CD4-positive, alpha-beta T cell treated with Interleukin-15 for 1 hour (primary cell): ENCODE measurements around the gene CREM.

Source experiments
- DNase-seq: peaks from one replicate; pipeline ENCODE4 v3.0.0-alpha.2; 2020

The CREM gene

DNA sequence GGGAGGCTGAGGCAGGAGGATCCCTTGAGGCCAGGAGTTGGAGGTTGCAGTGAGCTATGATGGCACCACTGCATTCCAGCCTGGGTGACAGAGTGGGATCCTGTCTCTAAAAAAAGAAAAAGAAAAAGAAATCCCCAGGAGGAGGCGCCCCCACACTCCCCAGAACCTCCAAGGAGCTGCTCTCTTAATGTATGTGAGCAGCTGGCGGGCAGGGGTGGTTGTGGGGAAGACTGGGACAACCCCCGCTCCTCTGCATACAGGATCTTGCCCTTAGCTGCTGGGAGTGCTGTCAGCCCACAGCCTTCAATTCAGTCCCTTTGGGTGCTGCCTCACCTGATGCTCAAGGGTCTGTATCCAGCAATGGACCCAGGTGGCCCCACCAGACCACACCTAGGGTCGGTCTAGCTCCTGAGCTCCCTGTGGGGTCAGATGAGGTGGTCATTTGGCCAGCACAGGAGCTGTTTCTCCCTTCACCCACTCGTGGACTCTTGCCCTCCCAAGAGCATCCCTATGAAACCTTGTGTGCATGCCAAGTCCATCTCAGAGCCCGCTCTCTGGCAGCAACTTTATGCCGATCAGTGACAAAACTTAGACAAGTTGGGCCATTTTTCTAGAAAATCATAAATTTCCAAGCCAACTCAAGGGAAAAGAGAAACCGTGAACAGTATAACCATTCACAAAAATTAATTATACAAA is 97.5 kb downstream of the CREM start:
- DNase-seq: no peak

- no peak for DNase-seq
Measured at GRCh38 chr10:35225204-35225603, 98.6 kb downstream of the CREM start.

DNA sequence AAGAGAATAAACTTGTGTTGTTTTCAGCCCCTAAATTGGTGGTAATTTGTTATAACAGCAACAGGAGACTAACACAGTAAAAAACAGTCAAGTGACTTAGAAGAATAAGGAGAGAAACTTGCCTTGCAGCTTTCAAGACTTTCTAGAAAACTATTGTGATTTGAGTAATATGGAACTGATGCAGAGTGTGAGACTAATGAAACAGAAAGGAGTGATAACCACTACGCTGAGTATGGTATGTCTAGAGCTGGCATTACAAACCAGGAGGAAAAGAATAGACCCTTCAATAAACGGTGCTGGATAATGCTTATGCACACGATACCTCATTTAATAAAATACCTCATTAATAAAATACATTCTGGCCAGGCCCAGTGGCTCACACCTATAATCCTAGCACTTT is 99.9 kb downstream of the CREM start:
- DNase-seq: no peak

GRCh38 chr10:35228058-35228457 is 101.4 kb downstream of the CREM start:
- no peak for DNase-seq

GRCh38 chr10:35231646-35232045 is 105.0 kb downstream of the CREM start:
- no peak for DNase-seq

GRCh38 chr10:35232527-35232926 is 105.9 kb downstream of the CREM start:
- no peak for DNase-seq

DNA sequence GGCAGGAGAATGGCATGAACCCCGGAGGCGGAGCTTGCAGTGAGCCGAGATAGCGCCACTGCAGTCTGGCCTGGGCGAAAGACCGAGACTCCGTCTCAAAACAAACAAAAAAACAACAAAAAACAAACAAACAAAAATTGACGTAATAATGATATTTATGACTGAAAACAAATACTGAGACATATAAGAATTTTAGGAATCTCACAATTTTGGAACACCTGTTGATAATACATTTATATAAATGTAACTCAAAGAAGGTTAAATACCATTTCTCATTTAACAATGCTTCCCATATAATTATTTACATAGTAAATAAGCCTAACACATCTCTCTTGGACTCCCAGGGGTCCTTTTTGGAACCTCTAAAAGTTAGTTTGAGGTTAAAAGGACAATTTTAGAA is 107.4 kb downstream of the CREM start:
- no peak for DNase-seq

- DNase-seq: no peak
Measured at GRCh38 chr10:35236739-35237138, 110.1 kb downstream of the CREM start.

DNA sequence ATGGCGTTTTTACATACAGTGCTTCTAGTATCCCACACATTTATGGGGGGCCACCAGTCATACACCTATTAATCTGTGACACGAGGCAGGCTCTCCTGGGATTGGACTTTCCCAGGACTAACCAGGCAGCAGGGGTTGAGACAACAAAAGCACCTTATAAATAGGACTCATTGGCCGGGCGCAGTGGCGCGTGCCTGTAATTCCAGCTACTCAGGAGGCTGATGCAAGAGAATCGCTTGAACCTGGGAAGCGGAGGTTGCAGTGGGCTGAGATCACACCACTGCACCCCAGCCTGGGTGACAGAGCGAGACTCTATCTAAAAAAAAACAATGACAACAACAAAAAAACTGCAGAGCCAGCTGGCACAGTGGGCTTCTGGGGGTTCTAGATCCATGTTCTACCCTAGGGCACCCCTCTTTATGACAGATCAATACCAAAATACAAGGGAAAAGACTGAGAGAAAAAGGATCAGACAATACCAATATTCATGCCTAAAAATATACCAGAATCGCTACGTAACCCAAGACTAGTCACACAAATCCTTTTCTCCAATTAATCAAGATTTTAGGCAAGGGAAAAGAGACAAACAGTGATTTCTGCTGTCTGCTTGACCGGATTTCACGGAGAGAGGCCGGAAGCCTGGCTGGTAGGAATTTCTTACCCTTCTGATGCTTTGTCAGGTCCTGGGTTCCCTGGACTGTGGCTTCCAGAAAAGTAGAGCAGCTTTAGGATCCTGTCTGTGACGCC is 111.3 kb downstream of the CREM start:
- no peak for DNase-seq

- no peak for DNase-seq
Measured at GRCh38 chr10:35244549-35244948, 117.9 kb downstream of the CREM start.

GRCh38 chr10:35246770-35247343 is 120.2 kb downstream of the CREM start:
- DNase-seq: no peak

GRCh38 chr10:35251373-35252100 is 124.9 kb downstream of the CREM start:
- DNase-seq: no peak

DNA sequence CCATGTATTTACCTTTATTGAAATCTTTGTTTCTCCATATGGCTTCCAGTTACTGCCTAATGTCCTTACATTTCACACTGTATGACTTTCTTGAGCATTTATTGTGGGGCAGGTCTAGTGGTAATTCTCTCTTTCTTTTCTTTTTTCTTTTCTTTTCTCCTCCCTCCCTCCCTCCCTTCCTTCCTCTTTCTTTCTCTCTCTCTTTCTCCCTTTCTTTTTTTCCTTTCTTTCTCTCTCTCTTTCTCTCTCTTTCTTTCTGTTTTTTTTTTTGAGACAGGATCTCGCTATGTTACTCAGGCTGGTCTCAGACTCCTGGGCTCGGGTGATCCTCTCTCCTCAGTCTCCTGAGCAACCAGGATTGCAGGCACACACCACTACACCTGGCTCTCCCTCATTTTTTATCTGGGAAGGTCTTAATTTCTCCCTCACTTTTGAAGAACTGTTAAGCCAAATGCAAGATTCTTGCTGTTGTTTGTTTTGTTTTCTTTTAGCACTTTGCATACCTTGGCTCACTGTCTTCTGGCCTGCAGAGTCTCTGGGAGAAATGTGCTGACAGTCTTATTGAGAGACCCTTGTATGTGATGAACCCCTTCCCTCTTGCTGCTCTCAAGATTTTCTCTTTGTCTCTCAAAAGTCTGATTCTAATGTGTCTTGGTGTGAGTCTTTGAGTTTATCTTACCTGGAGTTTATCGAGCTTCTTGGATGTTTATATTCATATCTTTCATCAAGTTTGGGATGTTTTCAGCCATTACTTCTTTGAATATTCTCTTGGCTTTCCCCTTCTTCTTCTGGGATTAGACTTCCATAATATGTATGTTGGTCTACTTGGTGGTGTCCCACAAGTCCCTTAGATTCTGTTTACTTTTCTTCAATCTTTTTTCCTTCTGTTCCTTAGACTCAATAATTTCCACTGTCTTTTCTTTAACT is 130.7 kb downstream of the CREM start:
- no peak for DNase-seq

- no peak for DNase-seq
Measured at GRCh38 chr10:35259769-35260397, 133.2 kb downstream of the CREM start.

- no peak for DNase-seq
Measured at GRCh38 chr10:35262436-35262835, 135.8 kb downstream of the CREM start.
